GM23248 (cell line): ENCODE results near the gene PLEKHA6. TPM values are rescaled to one million over a fixed set of nuclear protein-coding genes. Genes with fewer than 3 reads are reported as not detected.

Source experiments
- DNase-seq: peaks from one replicate; pipeline ENCODE4 v3.0.0-alpha.2; 2015
- H2AFZ ChIP-seq: fragments of 200-600 bp; sonication (generic); 2 replicates; pipeline ENCODE4 v1.6.1; 2016; ENCODE audit warnings: antibody characterized with exemption
- H3F3A ChIP-seq: fragments of 200-600 bp; sonication (generic); 2 replicates; pipeline ENCODE4 v1.6.1; 2016; ENCODE audit warnings: mild to moderate bottlenecking, antibody characterized with exemption, mixed run types; ENCODE audit not compliant: insufficient read depth
- H3K27ac ChIP-seq: fragments of 200-600 bp; sonication (generic); 2 replicates; pipeline ENCODE4 v1.5.1; 2016; ENCODE audit warnings: mild to moderate bottlenecking
- H3K27me3 ChIP-seq: fragments of 200-600 bp; sonication (generic); replicated peaks from 2 replicates; pipeline ENCODE4 v1.6.1; 2016; ENCODE audit warnings: mild to moderate bottlenecking; ENCODE audit not compliant: insufficient read depth
- H3K36me3 ChIP-seq: fragments of 200-600 bp; sonication (generic); 2 replicates; pipeline ENCODE4 v1.6.1; 2016; ENCODE audit warnings: low read depth, mild to moderate bottlenecking
- H3K4me1 ChIP-seq: fragments of 200-600 bp; sonication (generic); 2 replicates; pipeline ENCODE4 v1.6.1; 2016; ENCODE audit warnings: mild to moderate bottlenecking; ENCODE audit not compliant: insufficient read depth
- H3K4me2 ChIP-seq: fragments of 200-600 bp; sonication (generic); one replicate; pipeline ENCODE4 v1.6.1; 2016; ENCODE audit warnings: mild to moderate bottlenecking; ENCODE audit not compliant: unreplicated experiment
- H3K4me3 ChIP-seq: fragments of 200-600 bp; sonication (generic); 2 replicates; pipeline ENCODE4 v1.5.1; 2016; ENCODE audit warnings: mild to moderate bottlenecking
- H3K79me2 ChIP-seq: fragments of 200-600 bp; sonication (generic); 2 replicates; pipeline ENCODE4 v1.6.1; 2016; ENCODE audit warnings: mild to moderate bottlenecking; ENCODE audit not compliant: insufficient read depth
- H3K9ac ChIP-seq: fragments of 200-600 bp; sonication (generic); 2 replicates; pipeline ENCODE4 v1.6.1; 2016; ENCODE audit warnings: mild to moderate bottlenecking
- H3K9me2 ChIP-seq: fragments of 200-600 bp; sonication (generic); 2 replicates; pipeline ENCODE4 v1.6.1; 2016; ENCODE audit warnings: mixed run types, mild to moderate bottlenecking, moderate library complexity; ENCODE audit not compliant: insufficient read depth
- H3K9me3 ChIP-seq: fragments of 200-600 bp; sonication (generic); one replicate; pipeline ENCODE4 v1.6.1; 2017; ENCODE audit warnings: low read depth
- H4K20me1 ChIP-seq: fragments of 200-600 bp; sonication (generic); 2 replicates; pipeline ENCODE4 v1.6.0; 2016; ENCODE audit not compliant: insufficient read depth
- EZH2 ChIP-seq: fragments of 200-600 bp; sonication (generic); IDR thresholded peaks from 2 replicates; pipeline ENCODE4 v1.6.1; 2018; ENCODE audit warnings: antibody characterized with exemption, mild to moderate bottlenecking; ENCODE audit not compliant: insufficient read depth, poor library complexity, severe bottlenecking
- EZH2phosphoT487 ChIP-seq: fragments of 200-600 bp; sonication (generic); IDR thresholded peaks from 2 replicates; pipeline ENCODE4 v1.6.1; 2018; ENCODE audit warnings: antibody characterized with exemption, moderate library complexity, mild to moderate bottlenecking, low read depth; ENCODE audit not compliant: insufficient read depth
- WGBS, 2 experiments: methylation state at CpG; one replicate each; pipeline ENCODE4 v1.1.6; 2015 to 2017; ENCODE audit warnings: low lambda C conversion rate in 2 of 2, low coverage in 1 of 2; ENCODE audit errors: missing lambda C conversion rate in 2 of 2; 5-methylcytosine and 5-hydroxymethylcytosine counted together
- in situ Hi-C: fragments of 300-500 bp; cut with MboI; formaldehyde crosslinking; loops from 2 replicates; pipeline ENCODE4 v1.15.0; 2020
- polyA plus RNA-seq: library from polyadenylated mRNA; unstranded; fragments of >200 nt; fragmentation: Nextera tagmentation; extraction: Ambion mirVana; gene quantifications from 2 replicates; pipeline ENCODE4 v1.2.1, GENCODE V29; 2016
- total RNA-seq: library from RNA; depleted of rRNA; stranded (reverse); fragments of >200 nt; shearing (Covaris generic); gene quantifications from 2 replicates; pipeline ENCODE4 v1.2.3, GENCODE V29; 2014; rRNA removed

PLEKHA6 gene
- total RNA-seq (7.3 and 8.3 TPM in 2 replicates), polyA plus RNA-seq (4.5 and 5.5 TPM in 2 replicates)

DNA sequence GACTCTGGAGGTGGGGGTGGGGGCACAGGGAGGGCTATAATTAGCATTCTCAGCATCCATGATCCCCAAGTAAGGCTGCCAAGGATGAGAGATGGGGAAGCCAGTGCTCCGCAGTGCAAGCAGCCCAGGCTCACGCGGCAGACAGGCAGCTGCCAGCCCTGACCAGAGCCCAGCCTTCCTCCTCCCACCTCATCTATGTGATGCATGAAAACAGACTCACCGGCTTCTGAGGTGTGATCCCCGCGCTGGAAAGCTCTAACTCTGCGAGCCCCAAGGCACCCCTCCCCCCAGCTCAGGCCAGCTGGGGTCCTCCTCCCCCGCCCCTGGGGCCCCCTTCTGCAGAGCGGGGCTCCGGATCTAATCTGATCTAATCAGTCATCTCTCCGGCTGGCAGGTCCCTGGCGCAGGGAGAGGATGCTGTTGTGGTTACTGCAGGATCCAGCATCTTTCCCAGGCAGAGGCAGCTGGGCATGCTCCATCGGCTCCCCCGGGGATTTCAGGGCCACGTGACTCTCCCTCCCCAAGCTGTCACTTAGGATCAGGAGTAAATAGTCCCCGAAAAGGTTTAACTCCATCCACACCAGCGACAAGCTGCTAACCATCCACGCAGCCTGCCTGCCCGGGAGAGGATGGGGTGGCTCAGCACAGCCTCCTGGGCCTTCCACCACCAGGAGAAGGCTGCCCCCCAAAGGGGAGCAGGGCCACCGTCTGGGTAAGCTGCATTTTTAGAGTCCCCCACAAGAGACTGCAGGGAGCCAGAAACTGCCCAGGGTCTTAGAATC lies at the start of gene PLEKHA6:
PLEKHA6 (minus strand) TSS at position 456 of the 782 bp plus-strand sequence. CDS start 86,202 bp downstream, outside the sequence.
- DNase-seq: peak; percentile 73
- Histone ChIP-seq H4K20me1 (no peaks in the 10 kb centered on the region), H3K4me2 (peak within 1 kb of the TSS; percentile 32), H3K4me1 (peaks cover 12% of the 10 kb centered on the region), H3K79me2 (no peaks in the 10 kb centered on the region), H3K36me3 (no peaks in the 10 kb centered on the region), H3F3A (no peaks in the 10 kb centered on the region), H3K27ac (no peak within 1 kb of the TSS), H3K9me2 (no peaks in the 10 kb centered on the region), H2AFZ (peak within 1 kb of the TSS; percentile 9; the same call in 1 of the 2 replicates), H3K9ac (no peak within 1 kb of the TSS), H3K9me3 (no peaks in the 10 kb centered on the region), H3K4me3 (peak within 1 kb of the TSS; percentile 36; the same call in 1 of the 2 replicates), H3K27me3 (no peaks in the 10 kb centered on the region)
- no peak for TF ChIP-seq EZH2phosphoT487
- TF ChIP-seq EZH2: no peak
- WGBS, 2 experiments: 4 to 7% methylated on average over 18 to 20 of the region's 20 CpGs
- in situ Hi-C loops: loop anchor here (5.0 to 10.0 kb wide), 2 partner anchors 192 to 495 kb away; partner anchors contain the start of genes REN and SNRPE

DNA sequence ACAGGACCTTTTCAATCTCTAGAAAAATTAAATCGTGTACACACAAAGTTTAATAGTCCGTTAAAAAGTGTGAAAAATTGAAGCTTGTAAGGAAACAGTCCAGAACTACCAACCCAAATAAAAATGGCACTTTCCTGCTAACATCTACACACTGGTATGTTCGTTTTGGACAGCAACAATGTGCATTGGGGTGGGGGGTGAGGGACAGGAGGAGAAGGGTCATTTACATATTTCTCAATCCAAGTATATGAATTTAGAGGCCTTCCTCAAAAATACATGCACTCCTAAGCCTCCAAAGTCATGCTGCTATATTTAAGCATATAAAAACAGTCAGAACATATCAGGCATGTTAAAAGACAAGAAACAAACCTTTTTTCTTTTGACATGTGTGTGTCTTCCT lies 49.4 kb upstream of the PLEKHA6 start:
- Histone ChIP-seq H3K36me3 (peaks cover 42% of the 10 kb centered on the region), H3K27me3 (no peaks in the 10 kb centered on the region), H3K4me1 (peaks cover 19% of the 10 kb centered on the region), H3K9ac (peak overlapping the region; percentile 99), H4K20me1 (peaks cover 52% of the 10 kb centered on the region), H3K79me2 (peaks cover 80% of the 10 kb centered on the region), H3K27ac (no peak overlapping the region), H3K4me3 (peak overlapping the region; percentile 99), H2AFZ (no peak overlapping the region), H3K9me3 (no peaks in the 10 kb centered on the region), H3K4me2 (peak overlapping the region; percentile 92), H3F3A (peaks cover 57% of the 10 kb centered on the region), H3K9me2 (no peaks in the 10 kb centered on the region)
- in situ Hi-C loops: no loop called here
- peak; percentile 37 for DNase-seq
- 0 to 1% methylated on average over 3 of the region's 3 CpGs for WGBS, 2 experiments
- no peak for TF ChIP-seq EZH2phosphoT487
- no peak for TF ChIP-seq EZH2

- peaks cover 52% of the 10 kb centered on the region for H4K20me1 ChIP-seq
- no peak overlapping the region for H3K27ac ChIP-seq
- H3K4me3 ChIP-seq: peak overlapping the region; percentile 99
- peaks cover 47% of the 10 kb centered on the region for H3K36me3 ChIP-seq
- 0 to 2% methylated on average over 1 of the region's 1 CpG for WGBS, 2 experiments
- H2AFZ ChIP-seq: no peak overlapping the region
- no peaks in the 10 kb centered on the region for H3K9me3 ChIP-seq
- in situ Hi-C loops: no loop called here
- H3K9me2 ChIP-seq: no peaks in the 10 kb centered on the region
- peak overlapping the region; percentile 92 for H3K4me2 ChIP-seq
- H3K27me3 ChIP-seq: no peaks in the 10 kb centered on the region
- H3K4me1 ChIP-seq: peaks cover 19% of the 10 kb centered on the region
- no peak for TF ChIP-seq EZH2
- no peak for TF ChIP-seq EZH2phosphoT487
- peaks cover 86% of the 10 kb centered on the region for H3K79me2 ChIP-seq
- H3K9ac ChIP-seq: peak overlapping the region; percentile 99
- H3F3A ChIP-seq: peaks cover 60% of the 10 kb centered on the region
- DNase-seq: no peak
These were observed 48.9 kb upstream of the PLEKHA6 start for GRCh38 chr1:204408602-204409001.

DNA sequence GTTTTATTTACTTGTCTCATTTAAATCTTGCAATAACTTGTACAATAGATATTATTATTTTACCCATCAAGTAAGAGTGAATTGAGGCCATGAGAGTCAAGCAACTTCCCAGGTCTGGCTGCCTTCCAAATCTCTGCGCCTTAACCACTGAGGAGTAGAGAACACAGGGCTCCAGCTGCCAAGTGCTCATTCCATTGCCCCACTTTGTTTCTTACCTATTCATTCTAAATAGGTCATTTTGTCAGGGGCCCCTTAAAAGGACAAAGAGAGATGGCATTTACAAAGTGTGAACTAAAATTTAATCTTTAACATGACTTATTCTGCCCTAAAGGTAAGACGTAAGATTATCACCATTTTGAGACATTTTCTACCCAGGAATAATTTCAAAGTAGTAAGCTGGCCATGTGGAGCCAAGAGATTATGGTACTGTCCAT lies 48.4 kb upstream of the PLEKHA6 start:
- Histone ChIP-seq H3K79me2 (peaks cover 91% of the 10 kb centered on the region), H3F3A (peaks cover 59% of the 10 kb centered on the region), H3K4me3 (peak overlapping the region; percentile 99), H2AFZ (no peak overlapping the region), H4K20me1 (peaks cover 52% of the 10 kb centered on the region), H3K27me3 (no peaks in the 10 kb centered on the region), H3K27ac (no peak overlapping the region), H3K9me2 (no peaks in the 10 kb centered on the region), H3K4me1 (peaks cover 19% of the 10 kb centered on the region), H3K36me3 (peaks cover 50% of the 10 kb centered on the region), H3K9ac (peak overlapping the region; percentile 99), H3K4me2 (peak overlapping the region; percentile 92), H3K9me3 (no peaks in the 10 kb centered on the region)
- TF ChIP-seq EZH2phosphoT487 (no peak), EZH2 (no peak)
- in situ Hi-C loops: no loop called here
- peak; percentile 74 for DNase-seq
- WGBS, 2 experiments: 2 to 7% methylated on average over 2 of the region's 2 CpGs
